Muscle of arm (tissue), 14 donors: ENCODE results near the gene KLK7. TPM values are rescaled to one million over a fixed set of nuclear protein-coding genes. Genes with fewer than 3 reads are reported as not detected.

ENCODE experiments used
- DNase-seq: peaks from one replicate; pipeline ENCODE4 v3.0.0-alpha.2; 2013
- long read RNA-seq, 11 donors: transcript quantifications; one replicate each; lab custom pipeline, GENCODE V29; 2026
- polyA plus RNA-seq, 12 donors: library from polyadenylated mRNA; unstranded; fragments of 120-200 nt; gene quantifications; one replicate each; pipeline ENCODE4 v1.2.1, GENCODE V29; 2013; ENCODE audit not compliant: insufficient read length in 12 of 12

Gene KLK7
- under 1 TPM in 8 of 12 donors, not detected in 4; 0.07 to 0.66 (median 0.14) TPM for polyA plus RNA-seq
- long read RNA-seq, donor 1: 0 reads
- long read RNA-seq, donor 2: 0 reads
- long read RNA-seq, donor 3: 0 reads
- long read RNA-seq, donor 4: 0 reads
- long read RNA-seq, donor 5: 0 reads
- long read RNA-seq, donor 6: 0 reads
- long read RNA-seq, donor 7: 0 reads
- long read RNA-seq, donor 8: 0 reads
- long read RNA-seq, donor 9: 0 reads
- long read RNA-seq, donor 10: 0 reads
- long read RNA-seq, donor 11: 0 reads

DNA sequence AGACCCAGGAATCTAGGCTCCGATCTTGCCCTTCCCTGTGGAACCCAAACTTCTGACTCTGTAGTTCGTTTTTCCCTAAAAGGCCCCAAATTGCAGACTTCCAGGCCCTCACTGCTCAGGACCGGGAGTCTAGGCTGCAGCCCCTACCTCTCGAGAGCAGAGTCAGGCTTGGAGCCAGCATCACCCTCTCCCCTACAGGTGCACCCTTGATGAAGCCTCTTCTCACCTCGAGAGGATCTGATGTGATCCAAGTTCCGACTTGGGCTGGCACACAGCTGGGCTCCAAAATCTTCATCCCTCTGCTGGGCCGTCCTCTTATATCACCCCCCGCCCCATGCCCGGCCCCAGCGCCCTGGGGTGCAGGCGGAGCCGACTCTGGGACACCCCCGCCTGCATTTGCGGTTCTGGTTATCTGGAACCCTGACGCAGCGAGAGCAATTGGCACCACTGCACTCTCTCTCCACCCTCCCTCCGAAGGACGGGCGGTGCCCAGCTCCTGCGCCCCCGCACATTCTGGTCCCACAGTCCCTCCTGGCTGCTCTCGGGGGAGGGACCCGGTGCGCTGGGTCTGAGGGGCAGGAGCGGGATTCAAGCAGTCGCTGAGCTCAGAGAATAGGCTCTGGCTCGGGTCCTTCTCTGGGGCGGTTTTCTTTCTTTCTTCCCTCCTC, at the start of gene KLK7:
KLK7 (minus strand) TSS at position 293 of the 668 bp plus-strand sequence. CDS start 1,518 bp downstream, outside the sequence.
- DNase-seq: no peak

GRCh38 chr19:51031880-51032225, 48.1 kb upstream of the KLK7 start:
- DNase-seq: no peak

DNA sequence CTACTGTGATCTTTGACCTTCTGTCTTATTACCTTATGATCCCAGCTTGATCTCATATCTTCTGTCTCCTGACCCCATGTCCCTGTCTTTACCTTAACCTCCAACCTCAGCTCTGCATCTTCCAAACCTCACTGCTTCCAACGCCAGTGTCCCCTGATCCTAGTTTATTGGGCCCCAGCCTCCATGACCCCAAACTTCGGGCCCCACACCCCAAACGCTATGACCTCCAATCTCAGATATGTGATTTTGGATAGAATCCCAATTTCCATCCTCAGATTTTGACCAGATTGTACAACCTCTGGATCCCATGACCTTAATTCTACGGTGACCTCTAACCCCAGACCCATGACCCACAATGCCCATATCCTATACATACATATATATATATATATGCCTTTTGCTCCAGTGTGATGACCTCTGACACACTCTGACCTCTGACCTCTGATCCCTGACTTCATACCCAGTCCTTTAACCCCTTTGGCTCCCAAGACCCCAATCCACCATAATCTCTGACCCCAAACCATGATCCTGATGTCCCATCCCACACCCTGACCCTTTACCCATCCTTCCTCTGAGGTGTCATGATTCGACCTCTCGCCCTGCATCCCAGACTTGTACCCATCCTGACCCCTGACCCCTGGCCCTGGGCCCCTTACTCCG, 47.6 kb upstream of the KLK7 start:
- no peak for DNase-seq

DNA sequence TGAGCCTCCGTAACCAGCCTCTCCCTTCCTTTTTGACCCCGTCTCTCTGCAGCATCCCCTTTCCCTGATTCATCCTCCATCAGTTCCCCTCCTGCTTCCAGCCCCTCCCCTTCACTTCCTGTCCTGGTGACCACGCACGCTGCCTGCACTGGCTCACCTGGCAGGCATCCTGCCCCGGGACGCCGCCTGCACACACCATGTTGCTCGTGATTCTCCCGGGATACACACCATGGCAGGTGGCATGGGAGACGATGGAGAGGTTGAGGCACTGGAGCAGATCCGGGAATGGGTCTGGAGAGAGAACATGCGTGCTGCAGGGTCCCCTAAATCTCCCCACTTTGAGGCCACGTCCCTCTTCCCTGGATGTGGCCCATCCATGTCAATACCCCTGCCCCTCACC, 46.9 kb upstream of the KLK7 start:
- DNase-seq: no peak

- no peak for DNase-seq
Observed at GRCh38 chr19:51029718-51030117, 46.0 kb upstream of the KLK7 start.

GRCh38 chr19:51027873-51028272, 44.2 kb upstream of the KLK7 start:
- DNase-seq: no peak

DNA sequence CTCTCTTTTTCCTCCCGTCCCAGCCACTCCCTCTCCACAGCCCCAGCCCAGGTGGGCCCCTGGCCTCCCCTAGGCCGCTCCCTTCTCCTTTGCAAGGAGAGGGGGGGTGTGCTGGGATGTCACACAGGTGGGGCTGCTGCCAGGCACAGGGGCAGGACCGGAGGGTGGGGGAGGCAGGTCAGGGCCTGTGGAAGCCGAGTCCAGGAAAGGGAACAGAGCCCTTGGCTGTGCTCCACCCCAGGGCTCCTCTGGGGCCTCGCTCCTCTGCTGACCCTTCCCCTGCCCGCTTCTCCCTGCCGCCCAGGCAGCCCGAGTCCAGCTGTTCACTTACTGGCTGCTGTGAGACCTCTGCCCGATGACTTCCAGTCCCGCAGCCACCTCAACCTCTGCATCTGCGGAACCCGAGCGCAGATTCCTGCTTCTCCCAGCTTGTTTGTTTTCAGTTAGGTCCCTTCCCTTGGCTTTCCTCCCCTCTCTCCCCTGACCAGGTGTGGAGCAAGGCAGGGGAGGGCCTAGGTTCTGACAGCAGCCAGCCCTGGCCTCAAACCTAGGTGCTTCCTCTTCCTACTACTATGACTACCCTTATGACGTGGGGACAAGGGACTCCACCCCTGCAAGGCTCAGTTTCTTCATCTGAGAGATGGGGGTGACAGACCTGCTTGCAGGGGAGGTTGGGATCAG, 43.5 kb upstream of the KLK7 start:
- no peak for DNase-seq

GRCh38 chr19:51026554-51026831, 42.8 kb upstream of the KLK7 start, which contains the start of gene KLK11:
Gene KLK11, minus strand, starts transcription at chr19:51026616. Its CDS starts 985 bp downstream, at chr19:51025631.
- no peak for DNase-seq

DNA sequence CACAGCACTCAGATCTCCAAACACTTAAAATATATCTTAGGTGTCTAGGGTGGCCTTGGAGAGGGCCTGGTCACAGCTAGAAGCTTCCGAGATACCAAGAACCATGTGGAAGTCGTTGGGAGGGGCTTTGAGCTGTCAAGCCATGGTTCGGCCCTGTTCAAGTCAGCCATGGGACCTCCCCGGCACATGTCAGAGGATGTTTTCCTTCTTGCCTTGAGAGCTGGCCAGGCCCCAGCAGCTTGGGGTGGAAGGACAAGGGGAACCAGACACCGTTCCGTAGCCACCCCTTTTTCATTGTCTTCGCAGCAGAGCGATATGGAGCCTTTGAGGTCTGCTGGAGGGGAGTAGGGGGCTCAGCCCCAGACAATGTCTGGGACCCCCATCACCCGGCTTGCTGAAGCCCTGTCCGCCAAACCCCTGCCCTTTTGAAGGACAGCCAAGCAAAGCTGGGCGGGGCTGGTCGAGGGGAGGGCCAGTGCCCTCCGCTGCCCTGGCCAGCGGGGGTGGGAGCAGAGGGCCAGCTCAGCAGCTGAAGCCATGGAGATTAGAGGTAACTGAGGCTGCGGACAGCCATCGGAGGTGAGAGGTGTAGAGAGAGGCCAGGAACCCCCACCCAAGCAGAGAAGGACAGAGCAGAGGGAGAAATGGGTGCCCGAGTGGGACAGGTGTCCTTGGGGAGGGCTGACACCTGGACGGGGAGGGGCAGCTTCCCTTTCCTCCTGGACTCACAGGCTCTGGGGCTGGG, 42.3 kb upstream of the KLK7 start:
- no peak for DNase-seq

DNA sequence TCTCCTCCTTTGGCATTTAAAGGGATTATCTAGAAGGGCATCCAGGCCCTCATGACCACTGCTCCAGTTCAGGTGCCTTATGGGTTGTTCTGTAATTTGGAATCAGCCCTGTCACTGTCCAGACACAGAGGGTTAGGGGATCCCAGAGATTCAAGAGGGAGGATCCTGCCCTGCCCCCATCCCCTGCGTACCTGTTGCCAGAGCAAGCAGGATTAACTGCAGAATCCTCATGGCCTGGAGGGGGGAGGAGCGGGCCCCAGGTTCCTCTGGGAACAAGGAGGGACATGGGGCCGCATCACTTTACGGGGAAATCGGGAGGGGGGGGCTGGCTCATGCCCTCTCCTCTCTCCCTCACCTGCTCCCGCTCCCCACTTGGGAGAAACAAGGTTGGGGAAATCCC, 41.7 kb upstream of the KLK7 start:
- DNase-seq: no peak

GRCh38 chr19:51024924-51025323, 41.2 kb upstream of the KLK7 start:
- no peak for DNase-seq

GRCh38 chr19:51023946-51024345, 40.2 kb upstream of the KLK7 start:
- no peak for DNase-seq

DNA sequence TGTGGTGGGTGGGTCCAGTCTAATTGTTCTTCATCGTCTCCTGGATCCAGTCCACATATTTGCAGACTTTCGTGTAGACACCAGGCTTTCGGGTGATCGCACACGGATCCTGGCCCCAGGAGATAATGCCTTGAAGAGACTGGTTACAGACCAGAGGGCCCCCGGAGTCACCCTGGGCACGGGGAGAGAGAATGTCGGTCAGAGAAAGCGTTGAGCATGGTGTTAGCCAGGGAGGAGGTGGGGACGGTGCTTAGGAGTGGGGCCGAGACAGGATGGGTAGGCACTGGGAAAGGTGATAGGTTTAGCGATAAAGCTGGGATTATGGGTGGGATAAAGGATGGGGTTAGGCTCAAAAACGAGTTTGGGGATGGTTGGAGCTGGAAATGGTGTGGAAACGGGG, 38.8 kb upstream of the KLK7 start:
- DNase-seq: no peak

DNA sequence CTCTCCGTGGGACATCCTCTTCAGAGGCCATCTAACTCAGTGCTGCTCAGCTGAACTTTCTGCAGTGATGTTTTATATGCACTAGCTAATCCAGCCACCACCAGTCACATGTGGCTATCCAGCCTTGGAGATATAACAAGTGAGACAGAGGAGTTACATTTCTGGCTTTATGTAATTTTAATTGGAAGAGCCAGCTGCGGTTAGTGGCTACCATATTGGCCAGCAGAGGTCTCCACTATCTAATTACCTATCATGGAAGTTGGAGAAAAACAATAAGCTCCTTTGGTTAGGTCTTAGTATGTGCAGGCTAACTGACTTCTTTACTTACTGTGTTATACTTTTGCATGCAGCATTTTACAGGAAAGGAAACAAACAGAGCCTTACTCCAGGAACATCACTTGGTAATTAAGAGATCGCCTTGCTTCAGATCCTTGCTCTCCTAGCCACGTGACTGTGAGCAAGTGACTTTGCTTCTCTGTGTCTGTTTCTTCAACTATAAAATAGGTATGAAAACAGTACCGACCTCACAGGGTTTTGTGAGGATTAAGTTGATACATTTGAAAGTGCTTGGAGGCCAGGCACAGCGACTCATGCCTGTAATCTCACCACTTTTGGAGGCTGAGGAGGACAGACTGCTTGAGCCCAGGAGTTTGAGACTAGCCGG, 37.4 kb upstream of the KLK7 start:
- peak; percentile 4 for DNase-seq

DNA sequence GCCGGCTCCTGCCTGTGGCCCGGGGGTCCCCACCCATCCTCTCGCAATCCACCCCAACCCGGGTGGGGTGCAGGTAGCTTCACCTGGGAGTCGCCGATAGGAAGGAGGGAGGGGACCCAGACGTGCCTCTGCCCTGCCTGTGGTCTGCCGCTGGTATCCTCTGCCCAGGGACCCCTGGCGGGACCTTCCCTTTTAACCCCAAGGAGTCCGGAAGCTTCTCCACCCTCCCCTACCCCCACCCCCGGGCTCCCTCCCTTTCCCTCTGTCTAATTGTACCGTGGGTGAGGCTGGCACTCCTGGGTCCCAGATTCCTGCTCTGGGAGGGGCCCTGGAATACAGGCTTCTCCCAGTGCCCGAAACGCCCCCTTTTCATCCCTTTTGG, 35.8 kb upstream of the KLK7 start, which contains the start of gene KLK10:
KLK10 (minus strand) TSS at position 166 of the 382 bp plus-strand sequence. CDS start 579 bp downstream, outside the sequence.
- no peak for DNase-seq

DNA sequence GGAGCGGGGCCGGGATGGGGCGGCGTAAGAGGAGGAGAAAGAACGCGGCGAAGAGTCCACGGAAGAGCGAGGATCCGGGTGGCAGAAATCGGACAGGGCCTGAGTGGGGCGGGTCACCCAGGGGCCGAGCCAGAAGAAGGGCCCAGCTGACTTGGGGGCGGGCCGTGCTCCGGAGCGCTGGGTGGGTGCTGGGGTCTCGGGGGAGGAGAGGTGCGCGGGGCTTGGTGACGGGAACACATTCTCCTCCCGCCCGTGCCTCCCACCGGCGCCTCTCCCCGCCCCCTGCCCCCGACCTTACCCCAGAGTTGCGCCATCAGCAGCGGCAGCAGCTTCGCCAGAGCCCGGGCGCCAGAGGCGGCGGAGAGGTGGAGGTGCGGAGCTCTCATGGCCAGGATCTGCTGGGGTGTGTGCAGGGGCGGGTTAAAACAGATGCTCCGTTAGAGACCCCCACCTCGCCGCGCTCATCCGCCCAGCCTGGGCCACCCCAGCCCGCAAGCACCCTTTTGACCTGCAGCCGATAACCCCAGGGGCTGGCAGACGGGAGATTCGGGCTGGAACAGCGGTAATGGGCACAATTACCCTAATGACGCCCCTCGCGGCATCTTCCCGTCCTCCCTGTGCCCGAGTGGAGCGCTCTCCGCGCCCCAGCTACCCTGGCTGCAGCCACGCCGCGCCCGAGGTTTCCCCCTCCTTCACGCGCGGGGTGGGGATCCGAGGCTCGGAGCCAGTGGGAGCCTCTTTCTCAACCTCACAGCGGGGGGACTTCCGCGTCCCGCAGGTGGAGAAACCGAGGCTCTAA, 35.2 kb upstream of the KLK7 start:
- no peak for DNase-seq

GRCh38 chr19:51016798-51017683, 33.3 kb upstream of the KLK7 start:
- no peak for DNase-seq

DNA sequence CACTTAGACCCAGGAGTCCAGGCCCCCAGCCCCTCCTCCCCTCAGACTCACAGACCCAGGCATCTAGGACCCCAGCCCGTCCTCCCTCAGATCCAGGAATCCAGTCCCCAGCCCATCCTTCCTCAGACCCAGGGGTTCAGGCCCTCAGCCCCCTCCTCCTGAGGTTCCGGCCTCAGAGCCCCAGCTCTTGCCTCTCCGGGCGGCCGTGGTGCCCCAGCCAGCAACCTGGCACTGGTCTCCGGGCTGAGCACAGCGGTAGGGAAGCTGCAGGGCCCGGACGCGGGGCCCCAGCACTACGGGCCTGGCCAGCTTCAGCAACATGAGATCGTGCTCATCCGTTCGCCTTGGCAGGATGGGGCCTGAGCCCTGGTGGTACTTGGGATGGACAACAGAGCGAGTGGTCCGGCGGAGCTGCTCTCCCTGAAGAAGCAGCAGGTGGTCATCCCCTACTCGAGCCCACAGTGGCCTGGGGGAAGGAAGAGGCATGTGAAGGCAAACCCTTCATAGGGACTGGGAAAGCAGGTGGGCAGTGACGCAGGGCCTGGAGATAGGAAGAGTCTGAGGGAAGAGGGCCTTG, 32.1 kb upstream of the KLK7 start:
- no peak for DNase-seq

GRCh38 chr19:51014242-51014641, 30.5 kb upstream of the KLK7 start:
- no peak for DNase-seq
